ENCODE measurements around the gene GH1.
"Not testable (repeated sequence)": the region's sequence is repeated elsewhere in the genome, so short reads cannot be mapped to it uniquely, and the experiment has no call there.

DNA sequence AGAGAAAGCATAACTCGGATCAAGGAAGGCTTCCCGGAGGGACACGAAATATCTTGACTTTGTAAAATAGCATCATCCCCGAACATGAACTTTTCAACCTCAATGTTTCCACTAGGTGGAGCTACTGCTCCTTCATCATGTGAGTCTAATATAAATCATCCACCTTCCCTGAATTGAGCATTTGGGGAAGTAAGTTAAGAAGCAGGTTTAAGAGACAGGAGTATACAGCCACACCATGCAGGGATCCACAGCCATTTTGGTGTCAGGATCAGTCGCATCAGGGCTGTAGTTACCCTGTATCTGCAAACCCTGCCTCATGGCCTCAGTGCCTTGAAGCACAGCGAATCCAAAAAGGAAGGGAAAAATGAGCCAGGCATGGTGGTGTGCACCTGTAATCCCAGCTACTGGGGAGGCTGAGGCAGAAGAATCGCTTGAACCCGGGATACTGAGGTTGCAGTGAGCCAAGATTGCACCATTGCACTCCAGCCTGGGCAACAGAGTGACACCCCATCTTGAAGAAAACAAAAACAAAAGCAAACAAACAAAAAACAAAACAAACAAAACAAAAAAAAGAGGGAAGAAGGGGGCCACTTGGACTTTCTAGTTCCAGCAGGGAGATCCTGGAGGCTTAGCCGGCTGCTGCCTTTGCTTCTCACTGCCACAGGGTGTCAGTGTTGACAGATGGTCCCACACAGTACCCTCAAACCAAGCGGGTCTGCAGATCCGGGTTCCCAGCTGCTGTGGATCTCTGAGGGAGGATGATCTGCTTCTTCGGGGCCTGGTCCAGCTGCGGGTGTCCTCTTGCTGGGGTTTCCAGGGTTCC, 29.4 kb downstream of the GH1 start:
- not testable (repeated sequence) for TF ChIP-seq POLR2AphosphoS5, POLR2A (IDR thresholded peaks at IDR 0.05; ENCODE audit: low read depth, low read length)
